PFSK-1 (cell line): ENCODE results near the gene KLK2.

Source experiments
- FOXP2 ChIP-seq: optimal IDR thresholded peaks from 2 replicates; pipeline ENCODE3; 2011; ENCODE audit warnings: borderline replicate concordance, control low read depth, inconsistent platforms; ENCODE audit not compliant: insufficient read depth; ENCODE audit errors: extremely low read length, extremely low read depth
- POLR2AphosphoS5 ChIP-seq: IDR thresholded peaks from 2 replicates; pipeline ENCODE4 v1.6.1; 2012; ENCODE audit warnings: low read depth, mild to moderate bottlenecking, control low read depth, low read length, moderate library complexity
- SIN3A ChIP-seq: IDR thresholded peaks from 2 replicates; pipeline ENCODE4 v1.6.1; 2012; ENCODE audit warnings: mild to moderate bottlenecking, low read length, moderate library complexity, borderline replicate concordance; ENCODE audit not compliant: insufficient read depth
- TAF1 ChIP-seq: IDR thresholded peaks from 2 replicates; pipeline ENCODE4 v1.6.1; 2012; ENCODE audit warnings: low read length, control low read depth, borderline replicate concordance; ENCODE audit not compliant: insufficient read depth
- TF ChIP-seq, protein P1 (sequence below), 2 experiments: IDR thresholded peaks; 2 replicates each; pipeline versions ENCODE4 v1.6.1 to v1.8.0; 2011 to 2012; ENCODE audit warnings: low read depth in 2 of 2, low read length in 2 of 2, control low read depth in 1 of 2, inconsistent platforms in 1 of 2, mild to moderate bottlenecking in 1 of 2, moderate library complexity in 1 of 2; ENCODE audit not compliant: insufficient read depth in 1 of 2

Gene KLK2

DNA sequence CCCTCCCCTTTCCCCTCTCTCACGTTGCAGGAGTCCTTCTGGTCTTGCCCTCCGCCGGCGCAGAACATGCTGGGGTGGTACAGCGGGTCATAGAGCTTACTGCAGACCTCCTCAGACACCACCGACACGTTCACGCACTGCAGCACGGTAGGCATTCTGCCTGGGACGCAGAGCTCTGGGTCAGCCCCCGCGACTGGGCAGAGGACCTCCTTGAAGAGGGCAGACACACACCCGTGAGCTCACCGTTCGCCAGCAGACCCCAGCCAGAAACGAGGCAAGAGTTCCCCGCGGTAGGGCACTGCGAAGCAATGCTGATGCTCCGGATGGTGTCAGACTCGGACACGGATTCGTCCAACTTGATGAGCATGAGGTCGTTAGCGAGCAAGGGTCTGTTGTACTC, 35.1 kb downstream of the KLK2 start:
- TF ChIP-seq POLR2AphosphoS5 = no peak
- TF ChIP-seq TAF1 = no peak
- TF ChIP-seq, protein P1, sequence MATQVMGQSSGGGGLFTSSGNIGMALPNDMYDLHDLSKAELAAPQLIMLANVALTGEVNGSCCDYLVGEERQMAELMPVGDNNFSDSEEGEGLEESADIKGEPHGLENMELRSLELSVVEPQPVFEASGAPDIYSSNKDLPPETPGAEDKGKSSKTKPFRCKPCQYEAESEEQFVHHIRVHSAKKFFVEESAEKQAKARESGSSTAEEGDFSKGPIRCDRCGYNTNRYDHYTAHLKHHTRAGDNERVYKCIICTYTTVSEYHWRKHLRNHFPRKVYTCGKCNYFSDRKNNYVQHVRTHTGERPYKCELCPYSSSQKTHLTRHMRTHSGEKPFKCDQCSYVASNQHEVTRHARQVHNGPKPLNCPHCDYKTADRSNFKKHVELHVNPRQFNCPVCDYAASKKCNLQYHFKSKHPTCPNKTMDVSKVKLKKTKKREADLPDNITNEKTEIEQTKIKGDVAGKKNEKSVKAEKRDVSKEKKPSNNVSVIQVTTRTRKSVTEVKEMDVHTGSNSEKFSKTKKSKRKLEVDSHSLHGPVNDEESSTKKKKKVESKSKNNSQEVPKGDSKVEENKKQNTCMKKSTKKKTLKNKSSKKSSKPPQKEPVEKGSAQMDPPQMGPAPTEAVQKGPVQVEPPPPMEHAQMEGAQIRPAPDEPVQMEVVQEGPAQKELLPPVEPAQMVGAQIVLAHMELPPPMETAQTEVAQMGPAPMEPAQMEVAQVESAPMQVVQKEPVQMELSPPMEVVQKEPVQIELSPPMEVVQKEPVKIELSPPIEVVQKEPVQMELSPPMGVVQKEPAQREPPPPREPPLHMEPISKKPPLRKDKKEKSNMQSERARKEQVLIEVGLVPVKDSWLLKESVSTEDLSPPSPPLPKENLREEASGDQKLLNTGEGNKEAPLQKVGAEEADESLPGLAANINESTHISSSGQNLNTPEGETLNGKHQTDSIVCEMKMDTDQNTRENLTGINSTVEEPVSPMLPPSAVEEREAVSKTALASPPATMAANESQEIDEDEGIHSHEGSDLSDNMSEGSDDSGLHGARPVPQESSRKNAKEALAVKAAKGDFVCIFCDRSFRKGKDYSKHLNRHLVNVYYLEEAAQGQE (IDR thresholded peaks at IDR 0.05; ENCODE audit: insufficient read depth in 1 of 2, low read depth in 2 of 2, low read length in 2 of 2) = no peak
- no peak for TF ChIP-seq FOXP2
- no peak for TF ChIP-seq SIN3A

DNA sequence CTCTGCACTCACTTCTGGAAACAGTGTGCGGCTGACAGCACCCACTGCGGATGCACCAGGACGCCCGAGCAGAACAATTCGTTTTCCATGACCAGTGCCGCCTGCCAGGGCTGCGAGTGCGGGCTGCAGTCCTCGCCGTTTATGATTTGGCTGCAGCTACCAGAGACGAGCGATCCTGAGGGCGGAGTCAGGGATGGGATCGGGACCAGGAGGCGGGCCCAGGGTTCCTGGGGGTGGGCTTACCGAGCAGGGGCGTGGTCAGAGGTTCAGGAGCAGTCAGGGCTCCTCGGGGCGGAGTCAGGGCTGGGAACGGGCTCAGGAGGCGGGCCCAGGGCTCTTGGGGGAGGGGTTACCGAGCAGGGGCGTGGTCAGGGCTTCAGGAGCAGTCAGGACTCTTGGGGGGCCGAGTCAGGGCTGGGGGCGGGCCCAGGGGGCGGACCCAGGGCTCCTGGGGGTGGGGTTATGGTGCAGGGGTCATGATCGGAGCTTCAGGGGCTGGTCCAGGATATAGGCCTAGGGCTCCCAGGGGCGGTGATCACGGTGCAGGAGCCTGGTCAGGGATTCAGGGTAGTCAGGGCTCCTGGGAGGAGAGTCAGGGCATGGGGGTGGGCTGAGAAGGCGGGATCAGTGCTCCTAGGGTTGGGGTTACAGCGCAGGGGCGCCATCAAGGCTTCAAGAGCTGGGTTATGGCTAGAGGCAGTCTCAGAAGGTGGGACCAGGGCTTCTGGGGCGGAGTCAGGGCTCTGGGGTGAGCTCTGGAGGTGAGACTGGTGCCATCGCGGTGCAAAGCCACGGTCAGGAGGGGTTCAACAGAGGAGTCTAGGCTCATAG, 36.2 kb downstream of the KLK2 start:
- TF ChIP-seq FOXP2 = no peak
- no peak for TF ChIP-seq POLR2AphosphoS5
- no peak for TF ChIP-seq SIN3A
- TF ChIP-seq TAF1 = no peak
- TF ChIP-seq, protein P1 (IDR thresholded peaks at IDR 0.05; ENCODE audit: insufficient read depth in 1 of 2, low read depth in 2 of 2, low read length in 2 of 2) = no peak

DNA sequence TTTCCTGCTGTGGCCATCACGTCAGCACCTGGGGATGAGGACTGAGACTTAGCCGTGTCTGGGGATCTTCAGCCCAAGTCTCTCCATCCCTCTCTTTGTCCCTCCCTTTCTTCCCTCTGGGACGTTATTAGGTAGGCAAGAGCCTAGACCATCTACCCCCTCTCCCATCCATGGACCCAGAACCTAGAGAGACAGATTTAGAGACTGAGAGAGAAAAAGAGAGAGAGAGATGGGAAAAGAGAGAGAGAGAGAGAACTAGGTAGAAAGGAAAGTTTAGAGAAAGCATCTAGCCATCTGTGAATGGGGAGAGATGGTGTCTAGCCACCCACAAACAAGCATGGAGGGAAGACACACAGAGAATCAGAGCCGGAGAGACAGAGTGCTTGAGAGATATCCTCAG, 37.5 kb downstream of the KLK2 start:
- TF ChIP-seq POLR2AphosphoS5 = no peak
- no peak for TF ChIP-seq FOXP2
- TF ChIP-seq, protein P1 (IDR thresholded peaks at IDR 0.05; ENCODE audit: insufficient read depth in 1 of 2, low read depth in 2 of 2, low read length in 2 of 2) = no peak
- TF ChIP-seq SIN3A = no peak

DNA sequence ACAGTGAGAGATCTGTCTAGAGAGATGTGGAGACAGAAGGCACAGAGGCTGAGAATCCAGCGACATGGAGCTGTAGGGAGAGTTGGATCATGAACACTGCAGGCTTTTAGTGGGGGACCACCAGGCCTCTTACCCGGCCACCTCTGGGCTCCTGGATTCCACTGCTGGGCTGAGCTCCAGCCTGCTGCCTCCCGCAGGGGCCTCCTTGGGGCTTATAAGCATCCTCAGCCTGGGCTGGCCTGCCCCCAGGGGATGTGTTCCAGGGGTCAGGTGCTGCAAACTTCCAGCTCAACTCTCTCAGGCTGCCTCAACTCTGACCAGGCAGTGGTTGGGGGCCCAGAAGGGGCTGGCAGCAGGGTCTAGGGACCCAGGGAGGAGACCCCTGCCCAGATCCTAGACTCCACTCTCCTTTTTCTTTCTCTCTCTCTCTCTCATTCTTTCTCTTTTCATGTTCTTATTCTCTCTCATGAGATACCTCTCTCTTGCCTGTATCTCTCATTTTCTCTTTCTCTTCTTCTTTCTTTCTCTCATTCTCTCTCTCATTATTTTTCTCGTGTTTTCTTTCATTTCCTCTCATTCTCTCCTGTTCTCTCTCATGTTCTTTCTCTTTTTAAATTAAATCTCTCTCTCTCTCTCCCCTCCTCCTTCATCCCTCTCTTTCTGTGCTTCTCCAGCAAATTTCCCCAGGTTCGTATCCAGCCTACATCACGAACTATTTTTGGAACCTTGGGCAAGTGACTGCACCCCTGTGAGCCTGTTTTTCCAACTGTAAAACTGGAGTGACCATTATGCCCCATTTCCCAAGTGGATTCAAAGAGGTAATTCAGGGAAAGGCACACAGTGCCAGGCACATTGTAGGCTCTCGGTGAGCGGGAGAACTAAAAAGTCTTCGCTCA, 38.2 kb downstream of the KLK2 start, which contains the start of gene KLK4:
TSS of gene KLK4 (minus strand) at position 190 of the 896 bp plus-strand sequence. CDS start 657 bp downstream, outside the sequence.
- no peak for TF ChIP-seq TAF1
- TF ChIP-seq SIN3A = no peak
- TF ChIP-seq, protein P1 (IDR thresholded peaks at IDR 0.05; ENCODE audit: insufficient read depth in 1 of 2, low read depth in 2 of 2, low read length in 2 of 2) = no peak
- TF ChIP-seq FOXP2 = no peak
- TF ChIP-seq POLR2AphosphoS5 = no peak
